K562 (cell line): ENCODE data around the gene ARMS2.

Experiments
- BHLHE40 ChIP-seq: IDR thresholded peaks from 2 replicates; pipeline ENCODE4 v1.6.1; 2011; ENCODE audit warnings: low read length, improper control_type of control experiment
- CHD7 ChIP-seq: fragments of 200-600 bp; sonication (generic); IDR thresholded peaks from one replicate; pipeline ENCODE4 v1.6.1; 2012; ENCODE audit warnings: mild to moderate bottlenecking, low read depth, low read length, inconsistent platforms
- CTCF ChIP-seq, 3 experiments: IDR thresholded peaks in 2 of 3; conservative IDR thresholded peaks in 1 of 3; 2 replicates each; pipeline ENCODE4 v1.5.1; 2011 to 2012; ENCODE audit warnings: low read length in 3 of 3, mild to moderate bottlenecking in 3 of 3, control low read depth in 2 of 3, improper control_type of control experiment in 1 of 3, inconsistent platforms in 1 of 3, low read depth in 1 of 3, mixed read lengths in 1 of 3, moderate library complexity in 1 of 3; ENCODE audit not compliant: insufficient read depth in 2 of 3
- FOXM1 ChIP-seq, 2 experiments: fragments of 450-650 bp in 1 of 2; sonication (generic) in 1 of 2; formaldehyde crosslinking in 1 of 2; IDR thresholded peaks; 2 replicates each; pipeline versions ENCODE4 v1.6.1 to v1.9.0; 2017 to 2022; ENCODE audit warnings: low read depth in 2 of 2, mild to moderate bottlenecking in 2 of 2, missing genetic modification reagents in 1 of 2, moderate library complexity in 1 of 2
- POLR2A ChIP-seq: fragments of 450-650 bp; conservative IDR thresholded peaks from 2 replicates; pipeline ENCODE4 v1.6.1; 2016
- RAD21 ChIP-seq, 2 experiments: fragments of 250-450 bp in 1 of 2; fragments of 450-650 bp in 1 of 2; sonication (Bioruptor Pico) in 1 of 2; formaldehyde crosslinking in 1 of 2; IDR thresholded peaks in 1 of 2; conservative IDR thresholded peaks in 1 of 2; 2 replicates each; pipeline versions ENCODE4 v1.4.0 to v1.8.0; 2020 to 2022; ENCODE audit warnings: mild to moderate bottlenecking in 2 of 2, moderate library complexity in 1 of 2
- SETDB1 ChIP-seq: IDR thresholded peaks from one replicate; pipeline ENCODE4 v1.6.1; 2012; ENCODE audit warnings: low read length, control low read depth, inconsistent platforms
- TAF7 ChIP-seq: fragments of 450-650 bp; IDR thresholded peaks from 2 replicates; pipeline ENCODE4 v1.6.1; 2016; ENCODE audit warnings: missing genetic modification characterization, missing compliant biosample characterization
- ZBTB43 ChIP-seq: sonication (generic); formaldehyde crosslinking; IDR thresholded peaks from 2 replicates; pipeline ENCODE4 v1.8.0; 2023; ENCODE audit warnings: mild to moderate bottlenecking, missing genetic modification reagents
- ZNF507 ChIP-seq: conservative IDR thresholded peaks from 2 replicates; pipeline ENCODE4 v1.6.1; 2017; ENCODE audit warnings: missing genetic modification characterization, missing compliant biosample characterization

- TF ChIP-seq CHD7 (no peak), CTCF (IDR thresholded peaks at IDR 0.05 in 2 of 3, conservative IDR thresholded peaks at IDR 0.05 in 1 of 3; ENCODE audit: insufficient read depth in 2 of 3, low read depth in 1 of 3, low read length in 3 of 3) (no peak), ZNF507 (no peak), ZBTB43 (CRISPR knock-in tag) (no peak), BHLHE40 (no peak), POLR2A (no peak), RAD21 (CRISPR knock-in tag; conservative IDR thresholded peaks at IDR 0.05 in 1 of 2, IDR thresholded peaks at IDR 0.05 in 1 of 2) (no peak), TAF7 (tag) (no peak), SETDB1 (no peak), FOXM1 (IDR thresholded peaks at IDR 0.05; ENCODE audit: low read depth) (no peak), FOXM1 (CRISPR knock-in tag; IDR thresholded peaks at IDR 0.05; ENCODE audit: low read depth) (no peak)
Observed at GRCh38 chr10:122420624-122421007, 33.8 kb upstream of the ARMS2 start.
